Loucy (cell line): ENCODE results near the gene NGLY1.

Experiments
- H2AFZ ChIP-seq: fragments of 200-600 bp; sonication (generic); 2 replicates; pipeline ENCODE4 v1.6.0; 2016; ENCODE audit warnings: antibody characterized with exemption, mild to moderate bottlenecking, low read length, moderate library complexity
- H3F3A ChIP-seq: fragments of 200-600 bp; 2 replicates; pipeline ENCODE4 v1.6.0; 2016; ENCODE audit warnings: antibody characterized with exemption, low read depth, mild to moderate bottlenecking
- H3K27me3 ChIP-seq: fragments of 200-600 bp; sonication (generic); 2 replicates; pipeline ENCODE4 v1.6.1; 2014; ENCODE audit warnings: low read length, mild to moderate bottlenecking; ENCODE audit not compliant: insufficient read depth, poor library complexity, severe bottlenecking
- H3K36me3 ChIP-seq: fragments of 200-600 bp; sonication (generic); 2 replicates; pipeline ENCODE4 v1.6.1; 2016; ENCODE audit warnings: low read length; ENCODE audit not compliant: insufficient read depth
- H3K4me1 ChIP-seq: fragments of 200-600 bp; sonication (generic); 2 replicates; pipeline ENCODE4 v1.5.1; 2014; ENCODE audit warnings: low read length, mild to moderate bottlenecking; ENCODE audit not compliant: insufficient read depth, poor library complexity, severe bottlenecking
- H3K4me2 ChIP-seq: fragments of 200-600 bp; sonication (generic); 2 replicates; pipeline ENCODE4 v1.6.0; 2014; ENCODE audit warnings: antibody characterized with exemption, low read length, low read depth, mild to moderate bottlenecking; ENCODE audit not compliant: poor library complexity, severe bottlenecking
- H3K4me3 ChIP-seq: fragments of 200-600 bp; sonication (generic); 2 replicates; pipeline ENCODE4 v1.5.1; 2014; ENCODE audit warnings: low read length, mild to moderate bottlenecking, mixed read lengths; ENCODE audit not compliant: poor library complexity, severe bottlenecking
- H3K79me2 ChIP-seq: fragments of 200-600 bp; sonication (generic); 2 replicates; pipeline ENCODE4 v1.6.1; 2014; ENCODE audit warnings: low read length; ENCODE audit not compliant: insufficient read depth
- H3K9ac ChIP-seq: fragments of 200-600 bp; sonication (generic); 2 replicates; pipeline ENCODE4 v1.6.0; 2014; ENCODE audit warnings: mild to moderate bottlenecking, low read depth, low read length, moderate library complexity; ENCODE audit not compliant: poor library complexity, severe bottlenecking
- H3K9me2 ChIP-seq: fragments of 200-600 bp; sonication (generic); replicated peaks from 2 replicates; pipeline ENCODE4 v1.6.1; 2016; ENCODE audit warnings: low read depth, low read length, mixed read lengths
- H3K9me3 ChIP-seq: fragments of 200-600 bp; sonication (generic); 2 replicates; pipeline ENCODE4 v1.6.1; 2014; ENCODE audit warnings: mild to moderate bottlenecking, antibody characterized with exemption, low read length, low read depth; ENCODE audit not compliant: insufficient read depth
- H4K20me1 ChIP-seq: fragments of 200-600 bp; sonication (generic); 2 replicates; pipeline ENCODE4 v1.6.0; 2014; ENCODE audit warnings: antibody characterized with exemption, low read length, mild to moderate bottlenecking; ENCODE audit not compliant: insufficient read depth, poor library complexity, severe bottlenecking
- EZH2phosphoT487 ChIP-seq: fragments of 200-600 bp; IDR thresholded peaks from 2 replicates; pipeline ENCODE4 v1.6.1; 2018; ENCODE audit warnings: antibody characterized with exemption, mild to moderate bottlenecking, moderate library complexity, borderline replicate concordance
- TF ChIP-seq, protein P1 (sequence below): fragments of 200-600 bp; sonication (generic); conservative IDR thresholded peaks from 2 replicates; pipeline ENCODE4 v1.5.1; 2014; ENCODE audit warnings: mild to moderate bottlenecking, antibody characterized with exemption, low read length

Gene NGLY1

DNA sequence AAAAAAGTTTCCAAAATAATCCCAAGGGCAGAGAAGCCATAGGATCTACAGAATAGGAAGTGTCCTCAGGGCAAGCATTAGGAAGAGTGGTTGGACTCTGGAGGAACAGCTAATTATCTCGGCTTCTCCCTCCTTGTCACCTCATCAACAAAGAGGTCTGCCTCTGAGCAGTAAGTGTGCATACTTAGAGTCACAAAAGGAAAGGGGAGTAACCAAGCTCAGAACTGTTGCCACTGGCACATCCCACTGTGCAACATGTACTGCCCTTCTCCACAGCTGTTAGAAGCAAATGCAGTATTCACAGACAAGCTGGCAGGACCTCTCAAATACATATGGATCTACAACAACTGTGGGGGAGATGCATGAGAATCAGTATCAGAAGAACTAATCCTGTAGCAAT, 31.5 kb downstream of the NGLY1 start:
- H3F3A ChIP-seq: no peaks in the 10 kb centered on the region
- no peaks in the 10 kb centered on the region for H3K9me3 ChIP-seq
- no peaks in the 10 kb centered on the region for H3K27me3 ChIP-seq
- TF ChIP-seq, protein P1, sequence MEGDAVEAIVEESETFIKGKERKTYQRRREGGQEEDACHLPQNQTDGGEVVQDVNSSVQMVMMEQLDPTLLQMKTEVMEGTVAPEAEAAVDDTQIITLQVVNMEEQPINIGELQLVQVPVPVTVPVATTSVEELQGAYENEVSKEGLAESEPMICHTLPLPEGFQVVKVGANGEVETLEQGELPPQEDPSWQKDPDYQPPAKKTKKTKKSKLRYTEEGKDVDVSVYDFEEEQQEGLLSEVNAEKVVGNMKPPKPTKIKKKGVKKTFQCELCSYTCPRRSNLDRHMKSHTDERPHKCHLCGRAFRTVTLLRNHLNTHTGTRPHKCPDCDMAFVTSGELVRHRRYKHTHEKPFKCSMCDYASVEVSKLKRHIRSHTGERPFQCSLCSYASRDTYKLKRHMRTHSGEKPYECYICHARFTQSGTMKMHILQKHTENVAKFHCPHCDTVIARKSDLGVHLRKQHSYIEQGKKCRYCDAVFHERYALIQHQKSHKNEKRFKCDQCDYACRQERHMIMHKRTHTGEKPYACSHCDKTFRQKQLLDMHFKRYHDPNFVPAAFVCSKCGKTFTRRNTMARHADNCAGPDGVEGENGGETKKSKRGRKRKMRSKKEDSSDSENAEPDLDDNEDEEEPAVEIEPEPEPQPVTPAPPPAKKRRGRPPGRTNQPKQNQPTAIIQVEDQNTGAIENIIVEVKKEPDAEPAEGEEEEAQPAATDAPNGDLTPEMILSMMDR: no peak
- no peak for TF ChIP-seq EZH2phosphoT487
- H3K9me2 ChIP-seq: no peaks in the 10 kb centered on the region
- H3K4me2 ChIP-seq: no peak overlapping the region
- no peak overlapping the region for H3K4me3 ChIP-seq
- no peaks in the 10 kb centered on the region for H4K20me1 ChIP-seq
- H3K4me1 ChIP-seq: peaks cover 10% of the 10 kb centered on the region
- peaks cover 62% of the 10 kb centered on the region for H3K36me3 ChIP-seq
- H3K79me2 ChIP-seq: peaks cover 16% of the 10 kb centered on the region; the same call in 1 of the 2 replicates
- H3K9ac ChIP-seq: no peak overlapping the region
- H2AFZ ChIP-seq: no peak overlapping the region

DNA sequence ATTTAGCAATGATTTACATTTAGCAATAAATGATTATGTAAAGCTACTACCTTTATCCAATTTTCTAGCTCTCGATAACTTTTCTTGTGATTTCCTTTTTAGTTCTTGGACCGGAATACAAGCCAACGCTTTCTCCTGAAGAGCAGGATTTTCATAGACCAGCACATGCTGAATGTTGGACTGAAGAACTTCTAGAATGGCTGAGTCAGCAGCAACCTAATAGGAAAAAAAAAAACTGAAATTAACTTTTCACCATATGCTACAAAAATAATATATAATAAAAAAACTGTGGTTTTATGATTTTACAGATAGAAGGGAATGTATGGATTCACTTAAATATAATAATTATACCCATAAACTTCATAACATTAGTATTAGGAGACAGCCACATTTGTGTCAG, 32.2 kb downstream of the NGLY1 start:
- Histone ChIP-seq H3K9me2 (no peaks in the 10 kb centered on the region), H3K4me3 (no peak overlapping the region), H3K79me2 (peaks cover 9% of the 10 kb centered on the region; the same call in 1 of the 2 replicates), H4K20me1 (no peaks in the 10 kb centered on the region), H3K9me3 (no peaks in the 10 kb centered on the region), H3F3A (no peaks in the 10 kb centered on the region), H3K4me1 (peaks cover 10% of the 10 kb centered on the region), H3K9ac (no peak overlapping the region), H3K27me3 (no peaks in the 10 kb centered on the region), H3K36me3 (peaks cover 62% of the 10 kb centered on the region), H2AFZ (no peak overlapping the region), H3K4me2 (no peak overlapping the region)
- TF ChIP-seq, protein P1: no peak
- TF ChIP-seq EZH2phosphoT487: no peak

DNA sequence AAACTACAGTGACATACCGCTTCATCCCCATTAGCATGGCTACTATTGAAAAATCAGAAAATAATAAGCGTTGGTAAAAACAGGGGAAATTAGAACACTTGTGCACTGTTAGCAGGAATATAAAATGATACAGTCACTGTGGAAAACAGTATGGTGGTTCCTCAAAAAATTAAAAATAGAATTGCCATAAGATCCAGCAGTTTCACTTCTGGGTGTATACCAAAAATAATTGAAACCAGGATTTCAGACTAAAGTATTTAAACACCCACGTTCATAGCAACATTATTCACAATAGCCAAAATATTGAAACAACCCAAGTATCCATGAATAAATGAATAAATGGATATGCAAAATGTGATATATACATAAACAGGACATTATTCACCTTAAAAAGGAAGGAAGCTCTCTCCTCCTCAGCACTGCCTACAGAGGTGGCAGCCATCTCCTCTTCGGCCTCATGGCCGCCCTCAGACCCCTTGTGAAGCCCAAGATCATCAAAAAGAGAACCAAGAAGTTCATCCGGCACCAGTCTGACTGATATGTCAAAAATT, 34.1 kb downstream of the NGLY1 start:
- no peaks in the 10 kb centered on the region for H4K20me1 ChIP-seq
- TF ChIP-seq EZH2phosphoT487: no peak
- TF ChIP-seq, protein P1: no peak
- H3K4me3 ChIP-seq: no peak overlapping the region
- peaks cover under 1% of the 10 kb centered on the region for H3K4me1 ChIP-seq
- H3K27me3 ChIP-seq: no peaks in the 10 kb centered on the region
- H2AFZ ChIP-seq: no peak overlapping the region
- H3K9ac ChIP-seq: no peak overlapping the region
- H3K9me2 ChIP-seq: no peaks in the 10 kb centered on the region
- peaks cover 78% of the 10 kb centered on the region for H3K36me3 ChIP-seq
- no peaks in the 10 kb centered on the region for H3F3A ChIP-seq
- no peak overlapping the region for H3K4me2 ChIP-seq
- no peaks in the 10 kb centered on the region for H3K9me3 ChIP-seq
- peaks cover 9% of the 10 kb centered on the region; the same call in 1 of the 2 replicates for H3K79me2 ChIP-seq
